GM19023 (cell line): Measurements from ENCODE around the gene KLF13.
"Not testable (repeated sequence)": the region's sequence is repeated elsewhere in the genome, so short reads cannot be mapped to it uniquely, and the experiment has no call there.

ENCODE experiments used
- ATAC-seq: cut with Tn5 transposase; IDR thresholded peaks from one replicate; pipeline ENCODE4 v1.9.1; 2021; ENCODE audit warnings: mild to moderate bottlenecking, moderate library complexity; ENCODE audit not compliant: unreplicated experiment

The KLF13 gene

DNA sequence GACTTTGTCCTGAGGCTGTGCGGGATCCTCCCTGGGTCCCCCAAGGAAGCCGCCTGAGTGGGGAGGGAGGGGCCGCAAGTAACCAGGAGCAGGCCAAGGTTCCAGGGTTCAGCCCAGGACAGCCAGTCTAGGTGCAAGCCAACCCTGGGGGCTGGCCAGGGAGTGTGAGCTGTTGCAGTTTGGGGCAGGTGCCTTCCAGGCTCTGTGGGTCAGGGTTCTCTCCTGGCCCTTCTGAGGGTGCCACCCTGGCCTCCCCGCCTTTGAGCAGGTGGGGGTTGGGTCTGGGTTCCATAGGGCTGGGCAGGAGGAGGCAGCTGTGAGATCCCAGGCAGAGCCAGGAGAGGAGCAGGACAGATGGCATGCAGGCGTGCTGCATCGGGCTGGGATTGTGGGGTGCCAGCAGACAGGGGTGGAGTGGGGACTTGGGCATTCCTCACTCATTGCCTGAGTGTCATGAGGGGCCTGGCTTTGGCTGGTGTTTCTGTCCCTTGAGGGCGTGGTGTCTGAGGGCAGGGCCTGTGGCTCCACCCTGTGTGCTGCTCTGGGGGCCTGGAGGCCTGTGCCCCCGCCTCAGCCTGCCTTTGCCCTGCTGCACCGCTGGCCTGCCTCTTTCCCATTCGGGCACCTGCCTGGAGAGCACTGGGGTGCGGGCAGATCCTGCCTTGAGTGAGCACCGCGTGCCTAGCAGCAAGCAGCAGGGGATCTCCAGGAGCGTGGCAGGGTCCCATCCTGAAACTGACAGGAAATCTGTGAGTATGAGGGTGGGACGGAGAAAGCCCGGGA is 18.4 kb downstream of the KLF13 start:
- ATAC-seq = peak; percentile 35

- ATAC-seq = peak; percentile 34
Measured at GRCh38 chr15:31345606-31346366, 19.2 kb downstream of the KLF13 start.

GRCh38 chr15:31346367-31347066 is 19.9 kb downstream of the KLF13 start:
- ATAC-seq = peak; percentile 54

GRCh38 chr15:31347067-31347975 is 20.7 kb downstream of the KLF13 start:
- no peak for ATAC-seq

GRCh38 chr15:31347981-31348803 is 21.6 kb downstream of the KLF13 start:
- ATAC-seq = no peak

GRCh38 chr15:31349233-31350141 is 22.9 kb downstream of the KLF13 start:
- no peak for ATAC-seq

DNA sequence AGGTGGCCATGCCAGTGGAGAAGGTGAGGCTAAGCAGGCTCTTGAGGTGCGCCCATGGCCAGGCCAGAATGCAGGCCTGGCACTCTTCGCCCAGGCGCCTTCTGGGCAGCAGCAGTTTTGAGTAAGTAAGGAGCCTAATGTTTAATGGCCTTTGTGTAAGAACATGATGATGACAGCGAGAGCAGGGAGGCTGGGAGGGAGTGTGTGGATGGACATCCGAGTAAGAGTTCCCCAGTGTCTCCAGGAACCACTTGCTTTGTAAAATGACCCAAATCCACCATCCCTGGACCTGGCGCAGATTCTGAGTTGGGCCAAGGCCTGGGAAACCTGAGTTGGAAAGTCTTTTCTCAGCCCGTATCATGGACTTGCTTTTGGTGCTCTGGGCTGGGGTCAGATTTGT is 24.1 kb downstream of the KLF13 start:
- no peak for ATAC-seq

DNA sequence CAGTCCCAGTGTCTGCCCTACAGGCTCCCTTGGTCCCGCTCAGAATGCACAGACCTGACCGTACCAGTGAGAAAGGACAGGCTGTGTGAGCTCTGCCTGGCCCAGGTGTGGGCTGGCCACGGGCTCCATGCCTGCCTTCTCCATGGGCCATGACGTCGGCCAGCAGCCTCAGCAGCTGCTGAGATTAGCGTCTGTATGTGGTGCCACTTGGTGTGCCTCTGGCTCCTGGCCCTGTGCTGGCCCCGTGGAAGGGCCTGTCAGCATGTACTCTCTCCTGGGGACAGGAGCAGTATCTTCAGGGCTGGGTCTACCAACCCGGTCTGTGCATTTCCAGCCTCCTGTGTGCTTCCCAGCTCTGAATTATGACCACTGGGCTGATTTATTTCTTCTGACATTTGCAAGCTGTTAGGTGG is 25.7 kb downstream of the KLF13 start:
- no peak for ATAC-seq

DNA sequence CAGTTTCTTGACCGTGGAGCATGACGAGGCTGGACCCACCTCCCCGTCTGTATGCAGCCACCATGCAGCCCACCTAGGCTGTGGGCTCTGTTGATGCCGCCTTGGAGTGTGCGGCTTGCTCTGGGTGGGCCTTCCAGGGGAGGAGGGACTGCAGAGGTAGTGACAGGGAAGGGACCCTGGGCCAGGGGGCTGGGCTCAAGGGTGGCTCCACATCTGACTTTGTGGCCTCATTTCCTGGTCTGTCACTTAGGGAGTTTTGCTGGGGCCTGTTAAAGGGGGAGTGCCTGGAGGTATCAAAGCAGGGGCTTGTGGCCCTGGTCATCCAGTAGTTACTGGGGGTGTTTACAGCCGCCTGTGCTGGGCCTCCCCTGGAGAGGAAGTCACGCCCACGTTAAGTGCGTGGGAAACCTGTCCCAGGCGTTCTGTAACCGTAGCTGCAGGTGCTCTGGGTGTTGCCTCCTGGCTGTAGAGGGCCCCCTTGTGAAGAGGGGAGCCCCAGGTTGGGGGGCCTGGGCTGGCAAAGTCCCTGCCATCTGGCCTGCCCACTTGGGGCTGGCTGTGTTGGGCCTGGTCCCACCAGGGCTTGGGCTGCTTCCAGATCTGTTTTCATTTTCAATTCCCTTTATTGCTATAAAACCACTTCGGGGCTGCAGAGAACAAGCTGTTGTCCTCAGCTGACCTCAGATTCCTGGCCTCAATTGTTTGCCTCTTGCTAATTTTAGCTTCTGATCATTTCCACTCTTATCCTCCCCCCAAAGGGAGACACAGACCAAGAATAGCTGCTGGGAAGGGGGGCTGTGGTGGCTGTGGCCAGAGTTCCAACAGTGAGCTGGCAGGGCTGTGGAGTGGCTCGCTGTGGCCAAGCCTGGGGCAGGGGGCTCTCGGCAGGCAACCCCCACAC is 26.5 kb downstream of the KLF13 start:
- ATAC-seq = peak; percentile 75

- ATAC-seq = no peak
Measured at GRCh38 chr15:31353931-31354330, 27.3 kb downstream of the KLF13 start.

- ATAC-seq = not testable (repeated sequence)
Measured at GRCh38 chr15:31356097-31356496, 29.5 kb downstream of the KLF13 start.

- no peak for ATAC-seq
Measured at GRCh38 chr15:31357148-31357547, 30.5 kb downstream of the KLF13 start.

DNA sequence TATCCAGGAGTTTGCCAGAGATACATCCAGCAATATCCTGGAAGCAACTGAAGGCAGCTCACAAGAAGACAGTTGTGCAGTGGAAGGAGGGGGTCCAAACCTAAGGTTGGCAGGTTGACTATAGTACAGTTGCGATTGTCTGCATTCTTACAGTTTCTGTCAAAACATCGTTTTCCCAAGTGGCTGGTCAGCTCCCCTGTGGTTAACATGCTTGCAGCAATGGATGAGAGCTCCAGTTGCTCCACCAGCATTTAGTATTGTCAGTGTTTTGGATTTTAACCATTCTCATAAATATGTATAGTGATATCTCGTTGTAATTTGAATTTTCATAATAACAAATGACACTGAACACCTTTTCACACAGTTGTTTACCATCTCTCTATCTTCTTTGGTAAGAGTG is 31.5 kb downstream of the KLF13 start:
- ATAC-seq = no peak

DNA sequence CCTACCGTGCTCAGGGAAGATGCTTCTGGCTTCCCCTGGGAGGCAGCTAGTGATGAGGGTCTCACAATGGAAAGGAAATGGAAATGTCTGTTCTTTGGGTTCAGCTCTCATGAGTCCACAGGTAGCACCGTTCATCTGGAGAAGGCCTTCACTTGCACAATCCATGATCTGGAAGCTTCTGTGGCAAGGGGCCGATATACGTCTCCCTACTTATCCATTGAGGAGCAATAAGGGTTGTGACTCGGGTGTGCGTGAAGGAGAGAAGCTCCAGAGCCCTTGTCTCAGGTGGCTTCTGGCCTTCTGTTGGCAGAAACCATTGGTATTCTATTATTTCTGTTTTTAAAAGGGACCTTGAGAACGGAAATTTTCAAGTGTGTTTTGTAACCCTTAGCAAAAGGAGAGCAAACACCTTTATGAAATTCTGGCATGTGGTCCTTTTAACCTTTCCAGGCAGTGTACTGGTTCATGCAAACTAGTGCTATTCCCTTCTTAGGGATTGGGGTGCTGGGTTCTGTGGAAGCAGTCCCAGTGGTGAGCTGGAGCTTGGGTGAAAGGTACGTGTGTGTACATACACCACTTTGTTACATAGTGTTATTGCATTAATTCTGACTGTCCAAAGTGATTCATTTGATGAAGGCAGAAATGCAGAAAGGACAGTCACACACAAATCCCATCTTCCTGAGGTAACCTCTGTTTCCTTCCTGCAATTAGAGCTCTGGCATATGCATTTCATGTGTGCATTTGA is 32.5 kb downstream of the KLF13 start:
- ATAC-seq = no peak

DNA sequence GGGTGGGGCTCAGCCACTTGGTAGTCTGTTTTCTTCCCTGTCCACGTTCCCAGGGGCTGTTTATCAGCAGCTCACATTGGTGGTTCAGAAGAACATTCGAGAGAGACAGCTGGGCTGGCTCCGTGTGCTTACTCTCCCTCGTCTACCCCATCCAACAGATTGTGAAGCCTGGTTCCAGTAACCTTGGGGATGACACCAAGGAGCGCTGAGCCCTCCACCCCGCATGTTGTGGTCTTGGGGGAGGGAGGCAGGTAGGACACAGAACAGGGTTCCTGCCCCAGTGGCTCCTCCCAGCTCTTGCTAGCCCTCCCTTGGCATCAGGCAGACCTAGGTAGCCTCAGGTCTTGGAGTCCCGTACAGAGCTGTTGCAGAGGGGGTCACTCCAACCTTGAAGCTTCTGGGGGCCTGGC is 33.1 kb downstream of the KLF13 start:
- no peak for ATAC-seq

- ATAC-seq = no peak
Measured at GRCh38 chr15:31360158-31360561, 33.5 kb downstream of the KLF13 start.
